HepG2 (cell line): ENCODE measurements around the gene LITAFD. TPM values are rescaled to one million over a fixed set of nuclear protein-coding genes. Genes with fewer than 3 reads are reported as not detected.

Experiments
- BRD4 ChIP-seq: sonication (generic); formaldehyde crosslinking; IDR thresholded peaks from 2 replicates; pipeline ENCODE4 v1.4.0; 2020; ENCODE audit warnings: missing genetic modification reagents
- EP300 ChIP-seq, 3 experiments: sonication (generic) in 1 of 3; formaldehyde crosslinking in 1 of 3; IDR thresholded peaks; 2 replicates each; pipeline versions ENCODE4 v1.5.1 to v1.6.1; 2011 to 2020; ENCODE audit warnings: low read depth in 2 of 3, low read length in 2 of 3, borderline replicate concordance in 1 of 3, improper control_type of control experiment in 1 of 3, mild to moderate bottlenecking in 1 of 3, missing genetic modification reagents in 1 of 3, moderate library complexity in 1 of 3
- PHB2 ChIP-seq: fragments of 450-650 bp; IDR thresholded peaks from 2 replicates; pipeline ENCODE4 v1.6.1; 2018; ENCODE audit not compliant: partially characterized antibody
- RBAK ChIP-seq: sonication (generic); formaldehyde crosslinking; IDR thresholded peaks from 2 replicates; pipeline ENCODE4 v1.5.1; 2020; ENCODE audit warnings: mild to moderate bottlenecking, missing genetic modification reagents
- RXRA ChIP-seq: sonication (generic); formaldehyde crosslinking; IDR thresholded peaks from 2 replicates; pipeline ENCODE4 v1.5.1; 2020; ENCODE audit warnings: missing genetic modification reagents
- SALL1 ChIP-seq: sonication (generic); formaldehyde crosslinking; IDR thresholded peaks from 2 replicates; pipeline ENCODE4 v1.8.0; 2022; ENCODE audit warnings: mild to moderate bottlenecking, missing genetic modification reagents
- SOX13 ChIP-seq, 3 experiments: fragments of 450-650 bp in 1 of 3; sonication (generic) in 1 of 3; formaldehyde crosslinking in 1 of 3; IDR thresholded peaks in 2 of 3; conservative IDR thresholded peaks in 1 of 3; 2 replicates each; pipeline versions ENCODE4 v1.5.0 to v1.6.1; 2016 to 2020; ENCODE audit warnings: antibody characterized with exemption in 1 of 3, mild to moderate bottlenecking in 1 of 3, missing compliant biosample characterization in 1 of 3, missing genetic modification reagents in 1 of 3, moderate library complexity in 1 of 3
- TAF15 ChIP-seq: fragments of 200-400 bp; formaldehyde crosslinking; IDR thresholded peaks from one replicate; pipeline ENCODE4 v1.6.1; 2018; ENCODE audit warnings: mild to moderate bottlenecking, low read depth, low read length; ENCODE audit not compliant: poor library complexity, severe bottlenecking
- TBX3 ChIP-seq: fragments of 450-650 bp; IDR thresholded peaks from 2 replicates; pipeline ENCODE4 v1.6.1; 2017; ENCODE audit warnings: antibody characterized with exemption, mild to moderate bottlenecking, inconsistent platforms, borderline replicate concordance
- TSC22D2 ChIP-seq: sonication (generic); formaldehyde crosslinking; IDR thresholded peaks from 2 replicates; pipeline ENCODE4 v1.5.1; 2020; ENCODE audit warnings: missing genetic modification reagents, mild to moderate bottlenecking, borderline replicate concordance
- ZFP41 ChIP-seq: sonication (generic); formaldehyde crosslinking; IDR thresholded peaks from 2 replicates; pipeline ENCODE4 v1.4.0; 2020; ENCODE audit warnings: mild to moderate bottlenecking, missing genetic modification reagents, borderline replicate concordance
- ZNF205 ChIP-seq: IDR thresholded peaks from 2 replicates; pipeline ENCODE4 v1.6.1; 2018; ENCODE audit warnings: missing biosample characterization, missing genetic modification reagents
- ZNF33B ChIP-seq: sonication (generic); formaldehyde crosslinking; IDR thresholded peaks from 2 replicates; pipeline ENCODE4 v1.5.1; 2020; ENCODE audit warnings: mild to moderate bottlenecking, missing genetic modification reagents
- ZNF34 ChIP-seq: sonication (generic); formaldehyde crosslinking; IDR thresholded peaks from 2 replicates; pipeline ENCODE4 v1.4.0; 2020; ENCODE audit warnings: mild to moderate bottlenecking, missing genetic modification reagents, borderline replicate concordance
- ZNF468 ChIP-seq: sonication (generic); formaldehyde crosslinking; IDR thresholded peaks from 2 replicates; pipeline ENCODE4 v1.8.0; 2022; ENCODE audit warnings: mild to moderate bottlenecking, moderate library complexity, missing genetic modification reagents
- ZNF510 ChIP-seq: sonication (generic); formaldehyde crosslinking; IDR thresholded peaks from 2 replicates; pipeline ENCODE4 v1.4.0; 2020; ENCODE audit warnings: low read depth, mild to moderate bottlenecking, missing genetic modification reagents
- ZNF660 ChIP-seq: sonication (generic); formaldehyde crosslinking; IDR thresholded peaks from 2 replicates; pipeline ENCODE4 v1.5.1; 2020; ENCODE audit warnings: mild to moderate bottlenecking, low read depth, missing genetic modification reagents, borderline replicate concordance
- ZNF746 ChIP-seq: sonication (generic); formaldehyde crosslinking; IDR thresholded peaks from 2 replicates; pipeline ENCODE4 v1.8.0; 2022; ENCODE audit warnings: mild to moderate bottlenecking, missing genetic modification reagents
- ZSCAN20 ChIP-seq: sonication (generic); formaldehyde crosslinking; IDR thresholded peaks from 2 replicates; pipeline ENCODE4 v1.4.0; 2020; ENCODE audit warnings: missing genetic modification reagents, mild to moderate bottlenecking, borderline replicate concordance
- polyA plus RNA-seq, 8 experiments: library from polyadenylated mRNA; depleted of rRNA in 3 of 8; stranded (reverse) in 7 of 8; unstranded in 1 of 8; fragments of >200 nt; fragmentation: Illumina TruSeq in 4 of 8; extraction: Trizol in 4 of 8; gene quantifications; 2 replicates each; pipeline versions ENCODE4 v1.2.1 to v1.2.3, GENCODE V29; 2011 to 2016; ENCODE audit warnings: low read depth in 4 of 8, missing spikeins in 1 of 8, mixed read lengths in 1 of 8; ENCODE audit not compliant: insufficient read depth in 1 of 8
- total RNA-seq, 5 experiments: library from RNA; depleted of rRNA; stranded (reverse); fragments of >200 nt; fragmentation: Illumina TruSeq; extraction: Trizol; gene quantifications; 2 replicates each; pipeline ENCODE4 v1.2.3, GENCODE V29; 2016; ENCODE audit warnings: low read depth in 1 of 5
- TF ChIP-seq, protein P1 (sequence below): IDR thresholded peaks from 2 replicates; pipeline ENCODE4 v1.6.1; 2016; ENCODE audit warnings: low read depth, missing genetic modification reagents, missing compliant biosample characterization
- TF ChIP-seq, protein P2 (sequence below): sonication (generic); formaldehyde crosslinking; IDR thresholded peaks from 2 replicates; pipeline ENCODE4 v1.4.0; 2020; ENCODE audit warnings: missing genetic modification reagents
- TF ChIP-seq, protein P3 (sequence below): sonication (generic); formaldehyde crosslinking; IDR thresholded peaks from 2 replicates; pipeline ENCODE4 v1.4.0; 2020; ENCODE audit warnings: mild to moderate bottlenecking, missing genetic modification reagents

Gene LITAFD
- total and polyA plus RNA-seq, 2 of the 13 experiments (the other 11 are each of a cell fraction or from before 2014, with no cell fraction given): not detected

DNA sequence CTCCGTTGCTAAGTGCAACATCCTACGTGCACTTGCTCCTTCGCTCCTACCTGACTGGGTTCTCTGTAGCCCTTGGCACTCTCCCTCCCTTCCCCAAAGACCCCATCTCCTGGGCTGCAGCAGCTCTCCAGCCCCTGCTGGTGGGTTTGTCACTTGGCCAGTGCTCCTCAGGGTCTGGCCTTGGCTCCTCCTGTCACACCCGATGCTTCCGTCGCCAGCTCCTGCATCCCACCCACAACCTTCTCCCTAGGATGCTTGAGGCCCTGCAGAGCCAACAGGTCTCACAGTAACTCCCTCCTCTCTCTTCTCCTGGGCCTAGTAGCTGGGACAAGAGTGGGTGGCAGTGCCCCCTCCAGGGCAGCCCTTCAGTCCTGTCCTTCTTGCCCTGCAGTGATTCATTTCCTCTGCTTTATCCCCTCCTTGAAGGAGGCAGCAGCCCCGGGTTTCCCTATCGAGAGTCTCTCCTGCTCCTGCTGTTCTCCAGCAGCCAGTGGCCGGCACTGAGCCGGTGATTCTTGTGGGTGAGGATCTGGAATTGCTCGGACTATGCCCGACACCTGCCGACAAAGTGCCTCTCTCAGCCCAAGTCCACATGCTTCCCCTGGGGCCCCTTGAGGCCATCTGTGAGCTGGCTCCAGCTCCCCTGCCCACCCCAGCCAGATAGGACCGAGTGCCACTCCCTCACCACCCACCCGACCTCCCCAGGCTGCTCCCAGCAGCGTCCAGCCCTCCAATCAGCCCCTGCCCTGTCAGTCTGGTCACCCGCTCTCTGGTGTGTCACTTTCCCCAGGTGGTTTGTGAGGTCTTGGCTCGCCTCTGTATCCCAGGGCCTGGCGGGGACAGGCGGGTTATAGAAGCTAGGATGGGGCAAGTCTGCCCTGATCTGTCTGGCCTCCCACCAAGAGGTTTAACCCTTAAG, 3.8 kb downstream of the LITAFD start (continued):
- 0 out of 2 replicates have a peak, but pooled peaks have one; percentile 19 for TF ChIP-seq RXRA (CRISPR knock-in tag)
- no peak for TF ChIP-seq SOX13 (IDR thresholded peaks at IDR 0.05)
- no peak for TF ChIP-seq SOX13 (CRISPR knock-in tag; conservative IDR thresholded peaks at IDR 0.05 in 1 of 2, IDR thresholded peaks at IDR 0.05 in 1 of 2)
- TF ChIP-seq, protein P1, sequence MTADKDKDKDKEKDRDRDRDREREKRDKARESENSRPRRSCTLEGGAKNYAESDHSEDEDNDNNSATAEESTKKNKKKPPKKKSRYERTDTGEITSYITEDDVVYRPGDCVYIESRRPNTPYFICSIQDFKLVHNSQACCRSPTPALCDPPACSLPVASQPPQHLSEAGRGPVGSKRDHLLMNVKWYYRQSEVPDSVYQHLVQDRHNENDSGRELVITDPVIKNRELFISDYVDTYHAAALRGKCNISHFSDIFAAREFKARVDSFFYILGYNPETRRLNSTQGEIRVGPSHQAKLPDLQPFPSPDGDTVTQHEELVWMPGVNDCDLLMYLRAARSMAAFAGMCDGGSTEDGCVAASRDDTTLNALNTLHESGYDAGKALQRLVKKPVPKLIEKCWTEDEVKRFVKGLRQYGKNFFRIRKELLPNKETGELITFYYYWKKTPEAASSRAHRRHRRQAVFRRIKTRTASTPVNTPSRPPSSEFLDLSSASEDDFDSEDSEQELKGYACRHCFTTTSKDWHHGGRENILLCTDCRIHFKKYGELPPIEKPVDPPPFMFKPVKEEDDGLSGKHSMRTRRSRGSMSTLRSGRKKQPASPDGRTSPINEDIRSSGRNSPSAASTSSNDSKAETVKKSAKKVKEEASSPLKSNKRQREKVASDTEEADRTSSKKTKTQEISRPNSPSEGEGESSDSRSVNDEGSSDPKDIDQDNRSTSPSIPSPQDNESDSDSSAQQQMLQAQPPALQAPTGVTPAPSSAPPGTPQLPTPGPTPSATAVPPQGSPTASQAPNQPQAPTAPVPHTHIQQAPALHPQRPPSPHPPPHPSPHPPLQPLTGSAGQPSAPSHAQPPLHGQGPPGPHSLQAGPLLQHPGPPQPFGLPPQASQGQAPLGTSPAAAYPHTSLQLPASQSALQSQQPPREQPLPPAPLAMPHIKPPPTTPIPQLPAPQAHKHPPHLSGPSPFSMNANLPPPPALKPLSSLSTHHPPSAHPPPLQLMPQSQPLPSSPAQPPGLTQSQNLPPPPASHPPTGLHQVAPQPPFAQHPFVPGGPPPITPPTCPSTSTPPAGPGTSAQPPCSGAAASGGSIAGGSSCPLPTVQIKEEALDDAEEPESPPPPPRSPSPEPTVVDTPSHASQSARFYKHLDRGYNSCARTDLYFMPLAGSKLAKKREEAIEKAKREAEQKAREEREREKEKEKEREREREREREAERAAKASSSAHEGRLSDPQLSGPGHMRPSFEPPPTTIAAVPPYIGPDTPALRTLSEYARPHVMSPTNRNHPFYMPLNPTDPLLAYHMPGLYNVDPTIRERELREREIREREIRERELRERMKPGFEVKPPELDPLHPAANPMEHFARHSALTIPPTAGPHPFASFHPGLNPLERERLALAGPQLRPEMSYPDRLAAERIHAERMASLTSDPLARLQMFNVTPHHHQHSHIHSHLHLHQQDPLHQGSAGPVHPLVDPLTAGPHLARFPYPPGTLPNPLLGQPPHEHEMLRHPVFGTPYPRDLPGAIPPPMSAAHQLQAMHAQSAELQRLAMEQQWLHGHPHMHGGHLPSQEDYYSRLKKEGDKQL (CRISPR knock-in tag): no peak
- TF ChIP-seq PHB2: no peak
- TF ChIP-seq TSC22D2 (CRISPR knock-in tag): no peak
- peak; percentile 21; the same call in 1 of the 2 replicates for TF ChIP-seq ZNF33B (CRISPR knock-in tag)
- 0 out of 2 replicates have a peak, but pooled peaks have one; percentile 7 for TF ChIP-seq TBX3
- peak; percentile 41; the same call in 1 of the 2 replicates for TF ChIP-seq ZNF205
- TF ChIP-seq ZSCAN20 (CRISPR knock-in tag): no peak
- no peak for TF ChIP-seq BRD4 (CRISPR knock-in tag)
- no peak for TF ChIP-seq ZNF510 (CRISPR knock-in tag)
- TF ChIP-seq ZNF746 (CRISPR knock-in tag): 0 out of 2 replicates have a peak, but pooled peaks have one; percentile 56
- TF ChIP-seq RBAK (CRISPR knock-in tag): no peak
- no peak for TF ChIP-seq ZFP41 (CRISPR knock-in tag)
- TF ChIP-seq, protein P2, sequence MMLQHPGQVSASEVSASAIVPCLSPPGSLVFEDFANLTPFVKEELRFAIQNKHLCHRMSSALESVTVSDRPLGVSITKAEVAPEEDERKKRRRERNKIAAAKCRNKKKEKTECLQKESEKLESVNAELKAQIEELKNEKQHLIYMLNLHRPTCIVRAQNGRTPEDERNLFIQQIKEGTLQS (CRISPR knock-in tag): no peak
- TF ChIP-seq ZNF660 (CRISPR knock-in tag): no peak
- TF ChIP-seq ZNF34 (CRISPR knock-in tag): no peak
- no peak for TF ChIP-seq ZNF468
- TF ChIP-seq EP300 (IDR thresholded peaks at IDR 0.05; ENCODE audit: low read depth in 2 of 2, low read length in 2 of 2): no peak
- TF ChIP-seq EP300 (CRISPR knock-in tag; IDR thresholded peaks at IDR 0.05; ENCODE audit: borderline replicate concordance): no peak
- TF ChIP-seq, protein P3, sequence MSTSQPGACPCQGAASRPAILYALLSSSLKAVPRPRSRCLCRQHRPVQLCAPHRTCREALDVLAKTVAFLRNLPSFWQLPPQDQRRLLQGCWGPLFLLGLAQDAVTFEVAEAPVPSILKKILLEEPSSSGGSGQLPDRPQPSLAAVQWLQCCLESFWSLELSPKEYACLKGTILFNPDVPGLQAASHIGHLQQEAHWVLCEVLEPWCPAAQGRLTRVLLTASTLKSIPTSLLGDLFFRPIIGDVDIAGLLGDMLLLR (CRISPR knock-in tag): no peak
- TF ChIP-seq SALL1 (CRISPR knock-in tag): no peak; the same call in none of the 2 replicates
- TF ChIP-seq TAF15: no peak
